Osteoblast (primary cell): ENCODE results near the gene CITED4. TPM values are rescaled to one million over a fixed set of nuclear protein-coding genes. Genes with fewer than 3 reads are reported as not detected.

ENCODE experiments used
- DNase-seq: peaks from one replicate; pipeline ENCODE4 v3.0.0; 2011; ENCODE audit warnings: low spot score, mixed read lengths; ENCODE audit not compliant: insufficient read length; ENCODE audit errors: missing footprints
- H2AFZ ChIP-seq: 2 replicates; pipeline ENCODE4 v1.6.0; 2011; ENCODE audit warnings: mild to moderate bottlenecking, low read length
- H3K27ac ChIP-seq: 2 replicates; pipeline ENCODE4 v1.5.1; 2011; ENCODE audit warnings: mild to moderate bottlenecking, low read depth, low read length, moderate library complexity
- H3K27me3 ChIP-seq: 2 replicates; pipeline ENCODE4 v1.6.0; 2012; ENCODE audit warnings: mild to moderate bottlenecking, control low read depth, inconsistent platforms, low read length, moderate library complexity; ENCODE audit not compliant: insufficient read depth
- H3K36me3 ChIP-seq: 2 replicates; pipeline ENCODE4 v1.5.1; 2011; ENCODE audit warnings: mild to moderate bottlenecking, low read length, control low read depth, moderate library complexity; ENCODE audit not compliant: insufficient read depth
- H3K4me1 ChIP-seq: 2 replicates; pipeline ENCODE4 v1.5.1; 2011; ENCODE audit warnings: mild to moderate bottlenecking, low read length, control low read depth, moderate library complexity; ENCODE audit not compliant: insufficient read depth
- H3K4me2 ChIP-seq: 2 replicates; pipeline ENCODE4 v1.6.0; 2011; ENCODE audit warnings: mild to moderate bottlenecking, low read length; ENCODE audit not compliant: insufficient read depth
- H3K4me3 ChIP-seq: fragments of 200-600 bp; sonication (generic); 3 replicates; pipeline ENCODE4 v1.5.1; 2012; ENCODE audit warnings: mild to moderate bottlenecking, low read length, inconsistent platforms; ENCODE audit not compliant: insufficient read depth
- H3K79me2 ChIP-seq: 2 replicates; pipeline ENCODE4 v1.6.0; 2012; ENCODE audit warnings: mild to moderate bottlenecking, low read length, control low read depth, inconsistent platforms; ENCODE audit not compliant: insufficient read depth
- H3K9me3 ChIP-seq: 2 replicates; pipeline ENCODE4 v1.5.1; 2011; ENCODE audit warnings: low read depth, low read length, control low read depth
- H4K20me1 ChIP-seq: 2 replicates; pipeline ENCODE4 v1.6.0; 2012; ENCODE audit warnings: mild to moderate bottlenecking, low read length, control low read depth; ENCODE audit not compliant: insufficient read depth
- total RNA-seq: library from RNA; depleted of rRNA; stranded (reverse); fragments of >200 nt; gene quantifications from 2 replicates; pipeline ENCODE4 v1.2.3, GENCODE V29; 2012
- TF ChIP-seq, protein P1 (sequence below): IDR thresholded peaks from 2 replicates; pipeline ENCODE4 v1.5.1; 2011; ENCODE audit warnings: mild to moderate bottlenecking, low read depth, low read length, moderate library complexity; ENCODE audit errors: extremely low read depth

CITED4 gene, protein sequence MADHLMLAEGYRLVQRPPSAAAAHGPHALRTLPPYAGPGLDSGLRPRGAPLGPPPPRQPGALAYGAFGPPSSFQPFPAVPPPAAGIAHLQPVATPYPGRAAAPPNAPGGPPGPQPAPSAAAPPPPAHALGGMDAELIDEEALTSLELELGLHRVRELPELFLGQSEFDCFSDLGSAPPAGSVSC
- total RNA-seq, result 1.2 and 3.3 TPM in 2 replicates

DNA sequence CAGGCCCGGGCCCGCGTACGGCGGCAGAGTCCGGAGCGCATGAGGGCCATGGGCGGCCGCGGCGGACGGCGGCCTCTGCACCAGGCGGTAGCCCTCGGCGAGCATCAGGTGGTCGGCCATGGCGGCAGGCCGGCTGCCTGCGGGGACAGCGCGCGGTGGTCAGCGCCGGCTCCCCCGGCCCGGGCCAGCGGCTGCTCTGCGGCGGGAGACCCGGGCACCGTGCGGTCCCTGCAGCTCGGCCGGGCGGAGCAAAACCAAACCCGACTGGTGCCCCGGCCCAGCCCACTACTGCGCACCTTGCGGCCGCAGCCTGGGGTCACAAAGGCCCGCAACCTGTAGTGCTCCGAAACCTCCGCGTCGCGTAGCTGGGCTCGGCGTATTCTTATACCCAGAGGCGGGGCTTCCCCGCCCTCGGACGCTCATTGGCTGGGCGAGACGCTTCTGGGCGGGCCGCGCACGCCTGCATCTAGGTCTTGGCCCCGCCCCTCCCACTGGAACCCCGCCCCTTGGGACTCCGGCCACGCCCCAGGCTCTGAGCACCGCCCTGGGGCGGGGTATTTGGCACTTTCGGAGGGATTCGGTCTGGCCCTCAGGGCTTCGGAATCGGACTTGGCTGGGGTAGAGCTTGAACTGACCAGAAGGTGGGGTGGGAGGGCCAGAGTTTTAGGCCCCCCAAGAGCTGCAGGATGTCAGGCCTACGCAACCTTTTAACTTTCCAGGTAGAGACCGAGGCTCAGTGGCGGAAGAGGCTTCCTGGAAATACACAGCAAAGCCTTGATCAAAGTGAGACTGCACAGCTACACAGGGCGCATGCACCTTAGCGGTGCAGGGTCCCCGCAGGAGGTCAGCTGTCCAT is at the start of gene CITED4:
Gene CITED4 (minus strand): TSS at position 356 of the 856 bp plus-strand sequence. CDS start 236 bp downstream, at position 120.
- Histone ChIP-seq H3K36me3 (no peaks in the 10 kb centered on the region), H3K27ac (no peak within 1 kb of the TSS), H3K4me1 (peaks cover 9% of the 10 kb centered on the region), H3K79me2 (no peaks in the 10 kb centered on the region), H3K9me3 (no peaks in the 10 kb centered on the region), H3K4me3 (peak within 1 kb of the TSS; percentile 77), H3K27me3 (no peaks in the 10 kb centered on the region), H4K20me1 (no peaks in the 10 kb centered on the region), H2AFZ (peak within 1 kb of the TSS; percentile 90), H3K4me2 (peak within 1 kb of the TSS; percentile 84)
- DNase-seq, result peak; percentile 100
- TF ChIP-seq, protein P1, sequence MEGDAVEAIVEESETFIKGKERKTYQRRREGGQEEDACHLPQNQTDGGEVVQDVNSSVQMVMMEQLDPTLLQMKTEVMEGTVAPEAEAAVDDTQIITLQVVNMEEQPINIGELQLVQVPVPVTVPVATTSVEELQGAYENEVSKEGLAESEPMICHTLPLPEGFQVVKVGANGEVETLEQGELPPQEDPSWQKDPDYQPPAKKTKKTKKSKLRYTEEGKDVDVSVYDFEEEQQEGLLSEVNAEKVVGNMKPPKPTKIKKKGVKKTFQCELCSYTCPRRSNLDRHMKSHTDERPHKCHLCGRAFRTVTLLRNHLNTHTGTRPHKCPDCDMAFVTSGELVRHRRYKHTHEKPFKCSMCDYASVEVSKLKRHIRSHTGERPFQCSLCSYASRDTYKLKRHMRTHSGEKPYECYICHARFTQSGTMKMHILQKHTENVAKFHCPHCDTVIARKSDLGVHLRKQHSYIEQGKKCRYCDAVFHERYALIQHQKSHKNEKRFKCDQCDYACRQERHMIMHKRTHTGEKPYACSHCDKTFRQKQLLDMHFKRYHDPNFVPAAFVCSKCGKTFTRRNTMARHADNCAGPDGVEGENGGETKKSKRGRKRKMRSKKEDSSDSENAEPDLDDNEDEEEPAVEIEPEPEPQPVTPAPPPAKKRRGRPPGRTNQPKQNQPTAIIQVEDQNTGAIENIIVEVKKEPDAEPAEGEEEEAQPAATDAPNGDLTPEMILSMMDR, result no peak

DNA sequence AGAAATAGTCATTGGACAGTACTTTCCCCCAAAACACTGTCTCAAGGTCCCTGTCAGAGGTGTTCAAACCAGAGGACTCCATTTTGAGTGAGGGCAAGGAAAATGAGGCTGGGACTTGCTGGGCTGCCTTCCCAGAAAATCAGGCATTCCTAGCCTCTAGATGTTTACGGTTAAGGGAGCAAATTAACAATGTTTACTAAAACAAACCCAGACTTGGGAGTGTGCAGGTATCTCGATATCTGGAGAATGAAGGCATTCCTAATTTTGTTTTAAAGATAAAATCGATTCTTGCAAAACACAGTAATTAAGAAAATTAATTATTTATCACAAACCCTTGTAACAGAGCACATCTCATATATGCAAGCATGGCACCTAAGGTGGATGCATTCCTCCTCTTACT is 48.9 kb upstream of the CITED4 start:
- Histone ChIP-seq H3K27me3 (no peaks in the 10 kb centered on the region), H3K27ac (no peak overlapping the region), H2AFZ (no peak overlapping the region), H3K9me3 (no peaks in the 10 kb centered on the region), H3K4me1 (no peaks in the 10 kb centered on the region), H4K20me1 (no peaks in the 10 kb centered on the region), H3K4me2 (no peak overlapping the region), H3K36me3 (no peaks in the 10 kb centered on the region), H3K4me3 (no peak overlapping the region), H3K79me2 (no peaks in the 10 kb centered on the region)
- TF ChIP-seq, protein P1, result no peak
- DNase-seq, result no peak

DNA sequence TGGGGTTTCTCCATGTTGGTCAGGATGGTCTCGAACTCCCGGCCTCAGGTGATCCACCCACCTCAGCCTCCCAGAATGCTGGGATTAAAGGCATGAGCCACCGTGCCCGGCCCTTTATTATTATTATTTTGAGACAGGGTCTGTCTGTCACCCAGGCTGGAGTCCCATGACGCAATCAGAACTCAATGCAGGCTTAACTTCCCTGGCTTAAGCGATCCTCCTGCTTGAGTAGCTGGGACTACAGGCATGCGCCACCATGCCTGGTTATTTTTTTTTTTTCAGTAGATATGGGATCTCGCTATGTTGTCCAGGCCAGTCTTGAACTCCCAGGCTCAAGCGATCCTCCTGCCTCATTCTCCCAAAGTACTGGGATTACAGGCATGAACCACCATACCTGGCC is 47.1 kb upstream of the CITED4 start:
- H2AFZ ChIP-seq, result no peak overlapping the region
- H3K4me2 ChIP-seq, result no peak overlapping the region
- H3K27me3 ChIP-seq, result no peaks in the 10 kb centered on the region
- H3K9me3 ChIP-seq, result no peaks in the 10 kb centered on the region
- TF ChIP-seq, protein P1, result no peak
- no peaks in the 10 kb centered on the region for H3K4me1 ChIP-seq
- no peak overlapping the region for H3K27ac ChIP-seq
- no peaks in the 10 kb centered on the region for H4K20me1 ChIP-seq
- no peak overlapping the region for H3K4me3 ChIP-seq
- no peaks in the 10 kb centered on the region for H3K79me2 ChIP-seq
- no peak for DNase-seq
- no peaks in the 10 kb centered on the region for H3K36me3 ChIP-seq

DNA sequence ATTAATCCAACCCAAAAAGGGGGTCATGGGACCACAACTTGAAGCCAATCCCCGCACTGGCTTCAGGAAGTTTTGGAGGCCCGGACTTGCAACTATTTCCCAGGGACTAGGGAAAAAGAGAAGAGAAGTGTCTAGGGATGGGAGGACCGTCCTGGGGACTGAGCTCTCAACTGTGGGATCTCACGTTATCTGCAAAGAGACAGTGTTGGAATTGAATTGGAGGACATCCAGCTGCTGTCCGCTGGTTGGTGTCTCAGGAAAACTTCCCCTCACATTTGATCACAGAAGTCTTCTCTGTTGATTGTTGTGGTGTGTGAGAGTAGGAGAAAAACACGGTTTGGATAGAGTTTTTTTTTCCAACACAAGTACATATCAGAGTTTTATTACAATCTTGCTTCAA is 46.2 kb upstream of the CITED4 start:
- Histone ChIP-seq H3K36me3 (no peaks in the 10 kb centered on the region), H3K4me3 (no peak overlapping the region), H2AFZ (no peak overlapping the region), H3K4me2 (no peak overlapping the region), H4K20me1 (no peaks in the 10 kb centered on the region), H3K27me3 (no peaks in the 10 kb centered on the region), H3K79me2 (no peaks in the 10 kb centered on the region), H3K27ac (no peak overlapping the region), H3K9me3 (no peaks in the 10 kb centered on the region), H3K4me1 (no peaks in the 10 kb centered on the region)
- DNase-seq, result no peak
- TF ChIP-seq, protein P1, result no peak
